WTC11 (cell line): ENCODE data around the gene PRSS16. TPM values are rescaled to one million over a fixed set of nuclear protein-coding genes. Genes with fewer than 3 reads are reported as not detected.

Experiments
- ATAC-seq: fragments of 200-7000 bp; cut with Tn5 transposase; 2 replicates; pipeline ENCODE4 v1.10.0; 2021; ENCODE audit warnings: mild to moderate bottlenecking, moderate library complexity
- CTCF ChIA-PET: fragments of 300-600 bp; sonication (Branson Sonifier 250); formaldehyde crosslinking; loops from one replicate; lab custom pipeline; 2021; ENCODE audit warnings: antibody characterized with exemption; lab: Charles Lee
- POLR2A ChIA-PET: fragments of 350-600 bp; sonication (Branson Sonifier 250); formaldehyde crosslinking; loops from one replicate; lab custom pipeline; 2021; ENCODE audit warnings: antibody characterized with exemption; lab: Charles Lee
- DNase-seq: peaks from one replicate; pipeline ENCODE4 v3.0.0; 2021; ENCODE audit warnings: low spot score
- H3K27ac Mint-ChIP-seq: 2 replicates; pipeline ENCODE4 v1.8.0; 2021; ENCODE audit warnings: mixed read lengths
- H3K27me3 Mint-ChIP-seq: 2 replicates; pipeline ENCODE4 v1.8.0; 2021; ENCODE audit warnings: low read depth, mild to moderate bottlenecking, moderate library complexity, mixed read lengths
- H3K36me3 Mint-ChIP-seq: 2 replicates; pipeline ENCODE4 v1.8.0; 2021; ENCODE audit warnings: mixed read lengths
- H3K4me1 Mint-ChIP-seq: 2 replicates; pipeline ENCODE4 v1.8.0; 2022; ENCODE audit warnings: mixed read lengths
- H3K4me3 Mint-ChIP-seq: 2 replicates; pipeline ENCODE4 v1.8.0; 2021; ENCODE audit warnings: mild to moderate bottlenecking, moderate library complexity, mixed read lengths
- H3K9me3 Mint-ChIP-seq: 2 replicates; pipeline ENCODE4 v1.8.0; 2021; ENCODE audit warnings: mixed read lengths
- CBFB ChIP-seq: sonication (generic); formaldehyde crosslinking; IDR thresholded peaks from 2 replicates; pipeline ENCODE4 v1.8.1; 2022; ENCODE audit warnings: mild to moderate bottlenecking, low read depth, missing genetic modification reagents
- CREM ChIP-seq: sonication (generic); formaldehyde crosslinking; IDR thresholded peaks from 2 replicates; pipeline ENCODE4 v1.8.1; 2022; ENCODE audit warnings: mild to moderate bottlenecking, missing genetic modification reagents, moderate library complexity
- ERG ChIP-seq: fragments of 250-450 bp; sonication (Bioruptor Pico); IDR thresholded peaks from 2 replicates; pipeline ENCODE4 v1.8.0; 2021; ENCODE audit warnings: mild to moderate bottlenecking
- GABPB1 ChIP-seq: sonication (generic); formaldehyde crosslinking; IDR thresholded peaks from 2 replicates; pipeline ENCODE4 v1.8.1; 2023; ENCODE audit warnings: mild to moderate bottlenecking, missing genetic modification reagents
- IRF2 ChIP-seq: sonication (generic); formaldehyde crosslinking; IDR thresholded peaks from 2 replicates; pipeline ENCODE4 v1.8.0; 2022; ENCODE audit warnings: low read depth, missing genetic modification reagents, borderline replicate concordance
- MXD4 ChIP-seq: fragments of 250-450 bp; sonication (Bioruptor Pico); IDR thresholded peaks from 2 replicates; pipeline ENCODE4 v1.8.0; 2021; ENCODE audit warnings: mild to moderate bottlenecking, moderate library complexity, borderline replicate concordance
- NFATC4 ChIP-seq: fragments of 250-450 bp; sonication (Bioruptor Pico); IDR thresholded peaks from 2 replicates; pipeline ENCODE4 v1.9.0; 2021; ENCODE audit warnings: mild to moderate bottlenecking
- NR1H2 ChIP-seq: sonication (generic); formaldehyde crosslinking; IDR thresholded peaks from 2 replicates; pipeline ENCODE4 v1.9.0; 2021; ENCODE audit warnings: mild to moderate bottlenecking, moderate library complexity, missing genetic modification reagents
- SP1 ChIP-seq: sonication (generic); formaldehyde crosslinking; conservative IDR thresholded peaks from 2 replicates; pipeline ENCODE4 v1.8.1; 2022; ENCODE audit warnings: missing genetic modification reagents
- STAT6 ChIP-seq: sonication (generic); formaldehyde crosslinking; conservative IDR thresholded peaks from 2 replicates; pipeline ENCODE4 v1.8.1; 2023; ENCODE audit warnings: mild to moderate bottlenecking, low read depth, missing genetic modification reagents, moderate library complexity
- TEAD1 ChIP-seq: sonication (generic); formaldehyde crosslinking; IDR thresholded peaks from 2 replicates; pipeline ENCODE4 v1.8.0; 2022; ENCODE audit warnings: mild to moderate bottlenecking, missing genetic modification reagents
- TP53 ChIP-seq: sonication (generic); formaldehyde crosslinking; IDR thresholded peaks from 2 replicates; pipeline ENCODE4 v1.8.1; 2023; ENCODE audit warnings: mild to moderate bottlenecking, missing genetic modification reagents
- ZNF219 ChIP-seq: sonication (generic); formaldehyde crosslinking; IDR thresholded peaks from 2 replicates; pipeline ENCODE4 v1.8.0; 2023; ENCODE audit warnings: missing genetic modification reagents, mild to moderate bottlenecking, borderline replicate concordance
- ZNF671 ChIP-seq: fragments of 250-450 bp; sonication (Bioruptor Pico); IDR thresholded peaks from 2 replicates; pipeline ENCODE4 v1.8.0; 2021; ENCODE audit warnings: mild to moderate bottlenecking
- total RNA-seq: library from RNA; stranded (reverse); gene quantifications from 3 replicates; pipeline ENCODE4 v1.2.3, GENCODE V29; 2021
- TF ChIP-seq, protein P1 (sequence below): sonication (generic); formaldehyde crosslinking; IDR thresholded peaks from 2 replicates; pipeline ENCODE4 v1.8.0; 2022; ENCODE audit warnings: missing genetic modification reagents
- TF ChIP-seq, protein P2 (sequence below): sonication (generic); formaldehyde crosslinking; IDR thresholded peaks from 2 replicates; pipeline ENCODE4 v1.8.1; 2023; ENCODE audit warnings: mild to moderate bottlenecking, missing genetic modification reagents
- TF ChIP-seq, protein P3 (sequence below): sonication (generic); formaldehyde crosslinking; IDR thresholded peaks from 2 replicates; pipeline ENCODE4 v1.8.1; 2022; ENCODE audit warnings: mild to moderate bottlenecking, moderate library complexity, missing genetic modification reagents
- TF ChIP-seq, protein P4 (sequence below): fragments of 250-450 bp; sonication (Bioruptor Pico); conservative IDR thresholded peaks from 2 replicates; pipeline ENCODE4 v1.9.0; 2021; ENCODE audit warnings: mild to moderate bottlenecking

PRSS16 gene
- total RNA-seq, 1 experiment from 2014 or later = 18.5 TPM

DNA sequence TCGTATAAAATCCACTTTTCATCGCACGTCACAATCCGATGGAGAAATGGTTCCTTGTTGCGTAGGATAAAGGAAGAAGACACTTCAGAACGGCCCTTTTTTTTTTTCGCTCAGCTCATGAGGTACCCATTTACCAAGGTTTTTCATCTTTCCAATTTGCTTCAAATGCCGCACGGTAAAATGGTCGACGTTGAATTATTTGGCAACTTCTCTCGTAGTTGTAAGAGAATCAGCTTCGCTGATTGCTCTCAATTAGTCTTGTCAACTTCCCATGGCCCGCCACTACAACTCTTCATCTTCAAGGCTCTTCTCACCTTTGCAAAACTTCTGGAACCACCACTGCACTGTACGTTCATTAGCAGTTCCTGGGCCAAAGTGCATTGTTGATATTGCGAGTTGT is 35.8 kb downstream of the PRSS16 start:
- no peak for ATAC-seq
- Mint-ChIP-seq H3K9me3 (no peaks in the 10 kb centered on the region), H3K27ac (no peak overlapping the region), H3K27me3 (peaks cover 65% of the 10 kb centered on the region), H3K36me3 (no peaks in the 10 kb centered on the region), H3K4me3 (peak overlapping the region; percentile 33), H3K4me1 (peaks cover 7% of the 10 kb centered on the region; the same call in 1 of the 2 replicates)
- TF ChIP-seq, protein P1, sequence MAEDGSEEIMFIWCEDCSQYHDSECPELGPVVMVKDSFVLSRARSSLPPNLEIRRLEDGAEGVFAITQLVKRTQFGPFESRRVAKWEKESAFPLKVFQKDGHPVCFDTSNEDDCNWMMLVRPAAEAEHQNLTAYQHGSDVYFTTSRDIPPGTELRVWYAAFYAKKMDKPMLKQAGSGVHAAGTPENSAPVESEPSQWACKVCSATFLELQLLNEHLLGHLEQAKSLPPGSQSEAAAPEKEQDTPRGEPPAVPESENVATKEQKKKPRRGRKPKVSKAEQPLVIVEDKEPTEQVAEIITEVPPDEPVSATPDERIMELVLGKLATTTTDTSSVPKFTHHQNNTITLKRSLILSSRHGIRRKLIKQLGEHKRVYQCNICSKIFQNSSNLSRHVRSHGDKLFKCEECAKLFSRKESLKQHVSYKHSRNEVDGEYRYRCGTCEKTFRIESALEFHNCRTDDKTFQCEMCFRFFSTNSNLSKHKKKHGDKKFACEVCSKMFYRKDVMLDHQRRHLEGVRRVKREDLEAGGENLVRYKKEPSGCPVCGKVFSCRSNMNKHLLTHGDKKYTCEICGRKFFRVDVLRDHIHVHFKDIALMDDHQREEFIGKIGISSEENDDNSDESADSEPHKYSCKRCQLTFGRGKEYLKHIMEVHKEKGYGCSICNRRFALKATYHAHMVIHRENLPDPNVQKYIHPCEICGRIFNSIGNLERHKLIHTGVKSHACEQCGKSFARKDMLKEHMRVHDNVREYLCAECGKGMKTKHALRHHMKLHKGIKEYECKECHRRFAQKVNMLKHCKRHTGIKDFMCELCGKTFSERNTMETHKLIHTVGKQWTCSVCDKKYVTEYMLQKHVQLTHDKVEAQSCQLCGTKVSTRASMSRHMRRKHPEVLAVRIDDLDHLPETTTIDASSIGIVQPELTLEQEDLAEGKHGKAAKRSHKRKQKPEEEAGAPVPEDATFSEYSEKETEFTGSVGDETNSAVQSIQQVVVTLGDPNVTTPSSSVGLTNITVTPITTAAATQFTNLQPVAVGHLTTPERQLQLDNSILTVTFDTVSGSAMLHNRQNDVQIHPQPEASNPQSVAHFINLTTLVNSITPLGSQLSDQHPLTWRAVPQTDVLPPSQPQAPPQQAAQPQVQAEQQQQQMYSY (CRISPR knock-in tag) = no peak
- CTCF ChIA-PET = interaction anchor here (0.5 to 0.9 kb wide), 2 partner anchors 13 to 1248 kb away, joined by 3 to 4 read pairs; no protein-coding TSS in a partner anchor
- POLR2A ChIA-PET = interaction anchor here (0.9 kb wide), 1 partner anchor 518 kb away, joined by 3 read pairs; no protein-coding TSS in a partner anchor
- DNase-seq = no peak

GRCh38 chr6:27286141-27286540 is 38.6 kb downstream of the PRSS16 start:
- Mint-ChIP-seq H3K4me1 (peaks cover 24% of the 10 kb centered on the region), H3K9me3 (no peaks in the 10 kb centered on the region), H3K27ac (no peak overlapping the region), H3K36me3 (no peaks in the 10 kb centered on the region), H3K4me3 (0 out of 2 replicates have a peak overlapping the region, but pooled peaks have one; percentile 3), H3K27me3 (peaks cover 86% of the 10 kb centered on the region)
- ChIA-PET CTCF (no interaction called here), POLR2A (interaction anchor here (0.6 kb wide), 1 partner anchor 25 kb away, joined by 4 read pairs; no protein-coding TSS in a partner anchor)
- DNase-seq (no peak), ATAC-seq (no peak)
- TF ChIP-seq MXD4 (CRISPR knock-in tag) (no peak), SP1 (CRISPR knock-in tag) (no peak), NR1H2 (CRISPR knock-in tag) (no peak), TP53 (CRISPR knock-in tag) (no peak), IRF2 (CRISPR knock-in tag) (no peak), ERG (no peak), CREM (CRISPR knock-in tag) (no peak), NFATC4 (CRISPR knock-in tag) (no peak), GABPB1 (CRISPR knock-in tag) (no peak), TEAD1 (CRISPR knock-in tag) (no peak), ZNF671 (CRISPR knock-in tag) (no peak), ZNF219 (CRISPR knock-in tag) (no peak), CBFB (CRISPR knock-in tag) (no peak), STAT6 (CRISPR knock-in tag) (no peak)
- TF ChIP-seq, protein P2, sequence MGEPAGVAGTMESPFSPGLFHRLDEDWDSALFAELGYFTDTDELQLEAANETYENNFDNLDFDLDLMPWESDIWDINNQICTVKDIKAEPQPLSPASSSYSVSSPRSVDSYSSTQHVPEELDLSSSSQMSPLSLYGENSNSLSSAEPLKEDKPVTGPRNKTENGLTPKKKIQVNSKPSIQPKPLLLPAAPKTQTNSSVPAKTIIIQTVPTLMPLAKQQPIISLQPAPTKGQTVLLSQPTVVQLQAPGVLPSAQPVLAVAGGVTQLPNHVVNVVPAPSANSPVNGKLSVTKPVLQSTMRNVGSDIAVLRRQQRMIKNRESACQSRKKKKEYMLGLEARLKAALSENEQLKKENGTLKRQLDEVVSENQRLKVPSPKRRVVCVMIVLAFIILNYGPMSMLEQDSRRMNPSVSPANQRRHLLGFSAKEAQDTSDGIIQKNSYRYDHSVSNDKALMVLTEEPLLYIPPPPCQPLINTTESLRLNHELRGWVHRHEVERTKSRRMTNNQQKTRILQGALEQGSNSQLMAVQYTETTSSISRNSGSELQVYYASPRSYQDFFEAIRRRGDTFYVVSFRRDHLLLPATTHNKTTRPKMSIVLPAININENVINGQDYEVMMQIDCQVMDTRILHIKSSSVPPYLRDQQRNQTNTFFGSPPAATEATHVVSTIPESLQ (CRISPR knock-in tag) = no peak
- TF ChIP-seq, protein P3, sequence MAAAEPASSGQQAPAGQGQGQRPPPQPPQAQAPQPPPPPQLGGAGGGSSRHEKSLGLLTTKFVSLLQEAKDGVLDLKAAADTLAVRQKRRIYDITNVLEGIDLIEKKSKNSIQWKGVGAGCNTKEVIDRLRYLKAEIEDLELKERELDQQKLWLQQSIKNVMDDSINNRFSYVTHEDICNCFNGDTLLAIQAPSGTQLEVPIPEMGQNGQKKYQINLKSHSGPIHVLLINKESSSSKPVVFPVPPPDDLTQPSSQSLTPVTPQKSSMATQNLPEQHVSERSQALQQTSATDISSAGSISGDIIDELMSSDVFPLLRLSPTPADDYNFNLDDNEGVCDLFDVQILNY (CRISPR knock-in tag) = no peak
- TF ChIP-seq, protein P4, sequence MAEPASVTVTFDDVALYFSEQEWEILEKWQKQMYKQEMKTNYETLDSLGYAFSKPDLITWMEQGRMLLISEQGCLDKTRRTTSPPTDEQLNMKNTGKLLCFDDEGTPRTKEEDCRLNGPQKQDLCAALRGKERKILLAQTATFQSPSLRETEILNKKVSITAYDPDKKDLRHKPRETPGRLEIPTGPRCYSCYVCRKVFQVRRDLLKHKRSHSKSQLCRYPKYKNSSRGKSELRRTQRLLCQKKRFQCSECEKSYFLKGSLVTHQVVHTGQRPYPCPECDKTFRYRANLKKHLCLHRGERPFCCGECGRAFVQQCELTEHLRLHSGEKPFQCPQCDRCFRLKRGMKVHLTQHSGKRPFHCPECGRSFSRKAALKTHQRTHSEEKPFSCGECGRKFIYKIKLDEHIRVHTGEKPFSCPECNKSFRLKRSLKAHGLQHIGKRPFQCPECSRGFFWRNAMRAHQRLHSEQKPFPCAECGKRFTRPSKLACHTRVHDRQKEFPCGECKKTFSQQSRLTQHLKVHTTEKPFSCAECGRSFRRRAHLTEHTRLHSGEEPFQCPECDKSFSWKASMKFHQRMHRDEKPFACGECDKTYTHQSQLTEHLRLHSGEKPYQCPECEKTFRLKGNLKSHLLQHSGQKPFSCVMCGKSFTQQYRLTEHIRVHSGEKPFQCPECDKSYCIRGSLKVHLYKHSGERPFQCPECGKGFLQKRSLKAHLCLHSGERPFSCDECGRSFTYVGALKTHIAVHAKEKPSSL (CRISPR knock-in tag) = no peak
